ENCODE results near the gene SLX1A. TPM values are rescaled to one million over a fixed set of nuclear protein-coding genes. Genes with fewer than 3 reads are reported as not detected.
"Not testable (repeated sequence)": the region's sequence is repeated elsewhere in the genome, so short reads cannot be mapped to it uniquely, and the experiment has no call there.

SLX1A gene
- total RNA-seq, 1 donor from 2014 or later = 36.9 TPM

GRCh38 chr16:30163538-30163937 is 30.1 kb upstream of the SLX1A start:
- Mint-ChIP-seq H3K9me3 (ENCODE audit: low read depth) (no peaks in the 10 kb centered on the region), H3K4me3 (ENCODE audit: unreplicated experiment) (no peak overlapping the region), H3K27ac (ENCODE audit: unreplicated experiment) (no peak overlapping the region), H3K27me3 (ENCODE audit: low read depth) (no peaks in the 10 kb centered on the region), H3K4me1 (ENCODE audit: low read depth) (no peaks in the 10 kb centered on the region), H3K36me3 (ENCODE audit: low read depth) (no peaks in the 10 kb centered on the region)
- DNase-seq (ENCODE audit: low spot score) = no peak
- TF ChIP-seq, protein P1, sequence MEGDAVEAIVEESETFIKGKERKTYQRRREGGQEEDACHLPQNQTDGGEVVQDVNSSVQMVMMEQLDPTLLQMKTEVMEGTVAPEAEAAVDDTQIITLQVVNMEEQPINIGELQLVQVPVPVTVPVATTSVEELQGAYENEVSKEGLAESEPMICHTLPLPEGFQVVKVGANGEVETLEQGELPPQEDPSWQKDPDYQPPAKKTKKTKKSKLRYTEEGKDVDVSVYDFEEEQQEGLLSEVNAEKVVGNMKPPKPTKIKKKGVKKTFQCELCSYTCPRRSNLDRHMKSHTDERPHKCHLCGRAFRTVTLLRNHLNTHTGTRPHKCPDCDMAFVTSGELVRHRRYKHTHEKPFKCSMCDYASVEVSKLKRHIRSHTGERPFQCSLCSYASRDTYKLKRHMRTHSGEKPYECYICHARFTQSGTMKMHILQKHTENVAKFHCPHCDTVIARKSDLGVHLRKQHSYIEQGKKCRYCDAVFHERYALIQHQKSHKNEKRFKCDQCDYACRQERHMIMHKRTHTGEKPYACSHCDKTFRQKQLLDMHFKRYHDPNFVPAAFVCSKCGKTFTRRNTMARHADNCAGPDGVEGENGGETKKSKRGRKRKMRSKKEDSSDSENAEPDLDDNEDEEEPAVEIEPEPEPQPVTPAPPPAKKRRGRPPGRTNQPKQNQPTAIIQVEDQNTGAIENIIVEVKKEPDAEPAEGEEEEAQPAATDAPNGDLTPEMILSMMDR (IDR thresholded peaks at IDR 0.05) = no peak

- Mint-ChIP-seq H3K4me1 (ENCODE audit: low read depth) (no peaks in the 10 kb centered on the region), H3K4me3 (ENCODE audit: unreplicated experiment) (no peak overlapping the region), H3K27ac (ENCODE audit: unreplicated experiment) (no peak overlapping the region), H3K9me3 (ENCODE audit: low read depth) (no peaks in the 10 kb centered on the region), H3K36me3 (ENCODE audit: low read depth) (no peaks in the 10 kb centered on the region), H3K27me3 (ENCODE audit: low read depth) (no peaks in the 10 kb centered on the region)
- no peak for DNase-seq (ENCODE audit: low spot score)
- TF ChIP-seq, protein P1 (IDR thresholded peaks at IDR 0.05) = no peak
These were observed 27.3 kb upstream of the SLX1A start for GRCh38 chr16:30166202-30166902.

DNA sequence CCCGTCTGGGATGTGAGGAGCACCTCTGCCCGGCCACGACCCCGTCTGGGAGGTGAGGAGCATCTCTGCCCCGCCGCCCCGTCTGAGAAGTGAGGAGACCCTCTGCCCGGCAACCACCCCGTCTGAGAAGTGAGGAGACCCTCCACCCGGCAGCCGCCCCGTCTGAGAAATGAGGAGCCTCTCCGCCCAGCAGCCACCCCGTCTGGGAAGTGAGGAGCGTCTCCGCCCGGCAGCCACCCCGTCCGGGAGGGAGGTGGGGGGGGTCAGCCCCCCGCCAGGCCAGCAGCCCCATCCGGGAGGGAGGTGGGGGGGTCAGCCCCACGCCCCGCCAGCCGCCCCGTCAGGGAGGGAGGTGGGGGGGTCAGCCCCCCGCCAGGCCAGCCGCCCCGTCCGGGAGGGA is 24.9 kb upstream of the SLX1A start:
- DNase-seq (ENCODE audit: low spot score); H3K27me3 Mint-ChIP-seq (ENCODE audit: low read depth); H3K9me3 Mint-ChIP-seq (ENCODE audit: low read depth); H3K4me1 Mint-ChIP-seq (ENCODE audit: low read depth); H3K4me3 Mint-ChIP-seq (ENCODE audit: unreplicated experiment); H3K27ac Mint-ChIP-seq (ENCODE audit: unreplicated experiment); H3K36me3 Mint-ChIP-seq (ENCODE audit: low read depth): not testable (repeated sequence)

- H3K36me3 Mint-ChIP-seq (ENCODE audit: low read depth); H3K4me3 Mint-ChIP-seq (ENCODE audit: unreplicated experiment); H3K9me3 Mint-ChIP-seq (ENCODE audit: low read depth); H3K27me3 Mint-ChIP-seq (ENCODE audit: low read depth); DNase-seq (ENCODE audit: low spot score); H3K27ac Mint-ChIP-seq (ENCODE audit: unreplicated experiment); H3K4me1 Mint-ChIP-seq (ENCODE audit: low read depth): not testable (repeated sequence)
These were observed 24.3 kb upstream of the SLX1A start for GRCh38 chr16:30169416-30169815.

- not testable (repeated sequence) for H3K4me3 Mint-ChIP-seq (ENCODE audit: unreplicated experiment); H3K9me3 Mint-ChIP-seq (ENCODE audit: low read depth); H3K27me3 Mint-ChIP-seq (ENCODE audit: low read depth); H3K36me3 Mint-ChIP-seq (ENCODE audit: low read depth); H3K27ac Mint-ChIP-seq (ENCODE audit: unreplicated experiment); DNase-seq (ENCODE audit: low spot score); H3K4me1 Mint-ChIP-seq (ENCODE audit: low read depth)
These were observed 23.5 kb upstream of the SLX1A start for GRCh38 chr16:30170145-30170544.

DNA sequence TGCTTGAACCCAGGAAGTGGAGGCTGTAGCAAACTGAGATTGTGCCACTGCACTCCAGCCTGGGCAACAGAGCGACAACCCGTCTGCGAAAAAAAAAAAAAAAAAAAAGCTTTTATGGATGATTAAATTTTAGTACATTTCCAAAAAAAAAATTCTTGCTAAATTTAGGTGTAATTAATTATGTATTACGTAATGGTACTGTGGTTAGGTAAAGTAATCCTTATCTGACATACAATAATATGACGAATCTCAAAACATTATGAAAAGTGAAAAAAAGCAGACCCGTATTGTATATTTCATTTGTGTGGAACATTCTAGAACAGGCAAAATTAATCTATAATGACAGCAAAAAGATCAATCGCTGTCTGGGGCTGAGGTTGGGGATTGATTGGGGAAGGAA is 20.6 kb upstream of the SLX1A start:
- Mint-ChIP-seq H3K36me3 (ENCODE audit: low read depth) (no peaks in the 10 kb centered on the region), H3K9me3 (ENCODE audit: low read depth) (no peaks in the 10 kb centered on the region), H3K4me3 (ENCODE audit: unreplicated experiment) (no peak overlapping the region), H3K27ac (ENCODE audit: unreplicated experiment) (no peak overlapping the region), H3K27me3 (ENCODE audit: low read depth) (no peaks in the 10 kb centered on the region), H3K4me1 (ENCODE audit: low read depth) (no peaks in the 10 kb centered on the region)
- TF ChIP-seq, protein P1 (IDR thresholded peaks at IDR 0.05) = no peak
- no peak for DNase-seq (ENCODE audit: low spot score)

DNA sequence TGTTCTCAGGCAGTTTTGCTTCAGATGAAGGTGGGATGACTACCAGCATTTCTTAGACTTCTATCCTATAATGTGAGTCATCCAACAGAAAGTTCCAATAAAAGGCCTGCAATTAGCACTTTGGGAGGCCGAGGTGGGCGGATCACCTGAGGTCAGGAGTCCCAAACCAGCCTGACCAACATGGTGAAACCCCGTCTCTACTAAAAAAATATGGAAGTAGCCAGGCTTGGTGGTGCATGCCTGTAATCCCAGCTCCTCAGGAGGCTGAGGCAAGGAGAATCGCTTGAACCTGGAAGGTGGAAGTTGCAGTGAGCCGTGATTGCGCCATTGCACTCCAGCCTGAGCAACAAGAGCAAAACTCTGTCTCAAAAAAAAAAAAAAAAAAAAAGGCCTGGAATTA is 16.8 kb upstream of the SLX1A start:
- not testable (repeated sequence) for H3K4me3 Mint-ChIP-seq (ENCODE audit: unreplicated experiment); H3K4me1 Mint-ChIP-seq (ENCODE audit: low read depth); DNase-seq (ENCODE audit: low spot score); H3K27me3 Mint-ChIP-seq (ENCODE audit: low read depth); H3K36me3 Mint-ChIP-seq (ENCODE audit: low read depth); H3K9me3 Mint-ChIP-seq (ENCODE audit: low read depth); H3K27ac Mint-ChIP-seq (ENCODE audit: unreplicated experiment)
